ENCODE data around the gene WDR70.

Gene WDR70

GRCh38 chr5:37539459-37539858 lies 160.3 kb downstream of the WDR70 start:
- no peak overlapping the region for H3K4me3 ChIP-seq (ENCODE audit: low read depth, low read length)
- no peak for TF ChIP-seq CTCF (IDR thresholded peaks at IDR 0.05; ENCODE audit: low read depth, low read length)

DNA sequence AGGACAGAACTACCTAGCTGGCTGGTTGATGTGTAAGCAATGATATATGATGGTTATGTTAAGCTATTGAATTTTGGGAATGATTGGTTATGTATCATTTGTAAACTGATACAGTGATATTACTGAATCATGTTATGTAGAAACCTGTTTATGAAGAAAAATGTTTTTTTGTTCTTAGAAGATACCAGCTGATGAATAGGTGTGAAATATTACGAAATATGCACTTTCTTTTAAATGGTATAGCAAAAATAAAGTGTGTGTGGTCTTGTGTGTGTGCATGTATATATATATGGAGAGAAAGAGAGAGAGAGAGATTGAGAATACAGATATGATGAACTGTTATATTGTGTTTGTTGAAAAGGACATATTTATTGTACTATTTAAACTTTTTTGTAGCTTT lies 164.1 kb downstream of the WDR70 start:
- no peak overlapping the region for H3K4me3 ChIP-seq (ENCODE audit: low read depth, low read length)
- no peak for TF ChIP-seq CTCF (IDR thresholded peaks at IDR 0.05; ENCODE audit: low read depth, low read length)

- no peak overlapping the region for H3K4me3 ChIP-seq (ENCODE audit: low read depth, low read length)
- no peak for TF ChIP-seq CTCF (IDR thresholded peaks at IDR 0.05; ENCODE audit: low read depth, low read length)
These were observed 170.3 kb downstream of the WDR70 start for GRCh38 chr5:37549411-37549810.

GRCh38 chr5:37552161-37552560 lies 173.0 kb downstream of the WDR70 start:
- TF ChIP-seq CTCF (IDR thresholded peaks at IDR 0.05; ENCODE audit: low read depth, low read length), result no peak
- H3K4me3 ChIP-seq (ENCODE audit: low read depth, low read length), result no peak overlapping the region

DNA sequence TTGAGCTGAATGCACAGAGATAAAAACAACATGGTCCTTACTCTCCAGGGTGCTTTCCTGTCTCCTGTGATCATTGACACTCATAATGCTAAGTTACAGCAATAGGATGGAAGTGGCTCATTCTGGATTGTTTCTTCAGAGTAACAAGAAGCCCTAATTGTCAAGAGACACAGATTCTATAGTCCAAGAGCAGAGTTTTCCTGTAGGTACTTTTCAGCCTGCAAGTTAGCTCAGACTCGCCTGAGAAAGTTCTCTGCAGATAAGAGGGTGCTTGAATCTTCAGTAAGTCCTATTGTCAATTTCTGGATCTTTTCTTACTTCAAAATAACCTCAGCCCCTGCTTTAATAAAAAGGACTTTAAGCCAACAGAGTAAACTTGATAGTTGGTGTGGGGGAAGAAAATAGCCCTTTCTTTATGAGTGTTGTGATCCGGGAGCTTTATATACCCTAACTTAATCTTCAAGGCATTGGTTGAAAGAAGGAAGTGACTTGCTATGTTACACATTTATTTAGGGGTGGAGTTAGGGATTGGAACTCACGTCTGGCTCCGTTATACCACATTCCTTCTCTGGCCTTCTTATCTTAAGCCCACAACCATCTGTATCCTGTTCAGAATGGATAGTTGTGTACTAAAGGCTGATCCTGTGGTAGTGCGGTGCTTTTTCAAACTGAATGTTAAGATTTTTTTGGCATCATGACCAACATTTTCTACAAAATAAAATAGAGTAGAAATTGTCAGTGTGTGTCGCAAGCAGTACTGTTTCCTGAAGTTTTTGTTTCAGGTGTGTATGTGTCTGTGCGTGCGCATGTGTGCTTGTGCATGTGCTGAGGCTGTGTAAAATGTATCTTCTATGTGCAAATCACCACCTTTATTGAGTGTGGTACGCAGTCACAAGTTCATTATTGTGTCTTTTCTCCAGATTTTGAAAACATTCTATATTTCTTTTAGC lies 173.9 kb downstream of the WDR70 start:
- no peak for TF ChIP-seq CTCF (IDR thresholded peaks at IDR 0.05; ENCODE audit: low read depth, low read length)
- H3K4me3 ChIP-seq (ENCODE audit: low read depth, low read length), result no peak overlapping the region

DNA sequence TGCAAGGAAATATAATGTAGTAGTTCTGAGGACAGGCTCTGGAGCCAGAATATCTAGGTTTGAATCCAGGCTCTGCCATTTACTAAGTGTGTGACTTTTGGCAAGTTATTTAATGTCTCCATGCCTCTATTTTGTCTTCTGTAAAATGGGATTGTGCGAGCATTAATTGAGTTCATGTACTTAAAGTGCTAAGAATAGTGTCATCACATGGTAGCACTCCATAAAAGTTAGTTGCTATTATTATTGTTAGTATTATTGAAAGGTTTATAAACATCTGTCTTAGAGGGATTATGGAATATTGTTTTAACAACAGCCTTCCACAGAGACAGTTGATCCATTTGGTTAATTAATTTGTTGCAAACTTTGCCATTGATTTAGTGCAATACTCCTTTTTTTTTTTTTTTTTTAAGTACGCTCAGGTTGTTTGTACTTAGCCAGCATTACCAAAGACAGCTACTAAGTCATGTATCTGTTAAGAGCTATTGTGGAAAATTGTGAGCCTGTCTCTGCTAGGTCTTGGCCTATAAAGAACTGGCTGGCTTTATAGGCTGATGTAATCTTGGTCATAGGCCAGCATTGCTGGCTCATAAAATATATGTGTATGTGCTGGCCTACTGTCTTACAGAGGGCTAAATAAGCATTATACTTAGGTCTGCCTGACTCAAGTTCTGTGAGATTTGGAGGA lies 174.7 kb downstream of the WDR70 start:
- no peak for TF ChIP-seq CTCF (IDR thresholded peaks at IDR 0.05; ENCODE audit: low read depth, low read length)
- no peak overlapping the region for H3K4me3 ChIP-seq (ENCODE audit: low read depth, low read length)

DNA sequence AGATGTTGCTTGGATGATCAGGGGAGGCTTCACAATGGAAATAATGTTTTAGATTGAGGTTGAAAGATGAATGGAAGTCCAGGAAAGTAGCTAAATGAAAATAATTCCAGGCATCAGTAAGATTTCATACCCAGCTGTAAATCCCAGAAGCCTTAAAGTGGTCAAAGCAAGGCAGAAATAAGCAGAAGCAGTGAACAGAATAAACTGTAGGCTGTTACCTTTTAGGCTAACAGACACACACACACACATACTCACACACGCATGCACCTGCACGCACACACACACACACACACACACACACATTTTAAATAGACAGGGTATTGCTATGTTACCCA lies 175.3 kb downstream of the WDR70 start:
- TF ChIP-seq CTCF (IDR thresholded peaks at IDR 0.05; ENCODE audit: low read depth, low read length), result no peak
- no peak overlapping the region for H3K4me3 ChIP-seq (ENCODE audit: low read depth, low read length)
